Colonic mucosa (tissue), 4 donors: ENCODE results near the gene CACNA1S. TPM values are rescaled to one million over a fixed set of nuclear protein-coding genes. Genes with fewer than 3 reads are reported as not detected.
A peak's percentile ranks its signal among the peaks of the same experiment; 100 is the strongest.

Experiments
- DNase-seq: peaks from one replicate; pipeline ENCODE4 v3.0.0-alpha.2; 2020
- H3K27ac ChIP-seq: fragments of 200-600 bp; one replicate; pipeline ENCODE4 v1.8.0; 2021
- H3K27me3 ChIP-seq: fragments of 200-600 bp; one replicate; pipeline ENCODE4 v1.8.0; 2021
- H3K36me3 ChIP-seq: fragments of 200-600 bp; one replicate; pipeline ENCODE4 v1.8.0; 2021
- H3K4me1 ChIP-seq: fragments of 200-600 bp; one replicate; pipeline ENCODE4 v1.8.0; 2021; ENCODE audit warnings: mild to moderate bottlenecking
- H3K4me3 ChIP-seq: fragments of 200-600 bp; one replicate; pipeline ENCODE4 v1.8.0; 2021
- H3K9ac ChIP-seq, 2 donors: one replicate each; pipeline ENCODE4 v1.7.0; 2013; ENCODE audit warnings: control low read depth in 2 of 2, low read depth in 2 of 2, low read length in 2 of 2
- H3K9me3 ChIP-seq: fragments of 200-600 bp; one replicate; pipeline ENCODE4 v1.8.0; 2021
- intact Hi-C: fragments of 100-400 bp; cut with DNase I; formaldehyde crosslinking; loops from one replicate; pipeline ENCODE4 v1.14.1; 2022
- total RNA-seq, 2 donors: library from RNA; stranded (reverse); fragmentation: NEBNext Ultra II Directional in 1 of 2; extraction: Animal tissue kit (Norgen Biotek cat#: 25700) in 1 of 2; gene quantifications; one replicate each; pipeline ENCODE4 v1.2.1, GENCODE V29; 2021
- TF ChIP-seq, protein P1 (sequence below): fragments of 200-600 bp; IDR thresholded peaks from one replicate; pipeline ENCODE4 v1.8.0; 2022; ENCODE audit warnings: antibody characterized with exemption, mild to moderate bottlenecking
- donor health status: healthy.
- donor health status: DM: no; HTN: no; CAD: no.
- donor health status: DM: no; HTN: no; CAD: no.

CACNA1S gene
- total RNA-seq, 2 donors from 2014 or later, result not detected

DNA sequence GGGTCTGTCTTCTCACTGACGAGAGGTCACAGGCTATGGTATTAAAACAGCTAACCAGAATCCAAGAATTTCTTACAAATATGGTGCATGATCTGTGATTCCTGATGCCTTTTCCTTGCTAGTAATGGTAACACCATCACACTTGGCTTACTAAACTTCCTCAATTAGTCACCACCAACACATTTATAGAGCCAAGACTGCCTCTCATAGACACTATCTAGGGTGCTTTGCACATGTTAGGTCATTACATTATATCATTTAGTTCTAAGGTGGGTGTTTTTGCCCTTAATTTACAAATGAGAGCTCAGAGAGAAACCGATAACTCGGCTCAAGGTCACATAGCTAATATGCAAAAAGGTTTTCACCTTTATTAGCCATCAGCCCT lies 97.4 kb downstream of the CACNA1S start:
- peaks cover 27% of the 10 kb centered on the region for H3K4me1 ChIP-seq
- H3K4me3 ChIP-seq, result no peak overlapping the region
- H3K27me3 ChIP-seq, result no peaks in the 10 kb centered on the region
- TF ChIP-seq, protein P1, sequence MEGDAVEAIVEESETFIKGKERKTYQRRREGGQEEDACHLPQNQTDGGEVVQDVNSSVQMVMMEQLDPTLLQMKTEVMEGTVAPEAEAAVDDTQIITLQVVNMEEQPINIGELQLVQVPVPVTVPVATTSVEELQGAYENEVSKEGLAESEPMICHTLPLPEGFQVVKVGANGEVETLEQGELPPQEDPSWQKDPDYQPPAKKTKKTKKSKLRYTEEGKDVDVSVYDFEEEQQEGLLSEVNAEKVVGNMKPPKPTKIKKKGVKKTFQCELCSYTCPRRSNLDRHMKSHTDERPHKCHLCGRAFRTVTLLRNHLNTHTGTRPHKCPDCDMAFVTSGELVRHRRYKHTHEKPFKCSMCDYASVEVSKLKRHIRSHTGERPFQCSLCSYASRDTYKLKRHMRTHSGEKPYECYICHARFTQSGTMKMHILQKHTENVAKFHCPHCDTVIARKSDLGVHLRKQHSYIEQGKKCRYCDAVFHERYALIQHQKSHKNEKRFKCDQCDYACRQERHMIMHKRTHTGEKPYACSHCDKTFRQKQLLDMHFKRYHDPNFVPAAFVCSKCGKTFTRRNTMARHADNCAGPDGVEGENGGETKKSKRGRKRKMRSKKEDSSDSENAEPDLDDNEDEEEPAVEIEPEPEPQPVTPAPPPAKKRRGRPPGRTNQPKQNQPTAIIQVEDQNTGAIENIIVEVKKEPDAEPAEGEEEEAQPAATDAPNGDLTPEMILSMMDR, result no peak
- no peak overlapping the region for H3K27ac ChIP-seq
- no peak overlapping the region for H3K9ac ChIP-seq
- intact Hi-C loops, result no loop called here
- no peaks in the 10 kb centered on the region for H3K9me3 ChIP-seq
- no peaks in the 10 kb centered on the region for H3K36me3 ChIP-seq
- no peak for DNase-seq

DNA sequence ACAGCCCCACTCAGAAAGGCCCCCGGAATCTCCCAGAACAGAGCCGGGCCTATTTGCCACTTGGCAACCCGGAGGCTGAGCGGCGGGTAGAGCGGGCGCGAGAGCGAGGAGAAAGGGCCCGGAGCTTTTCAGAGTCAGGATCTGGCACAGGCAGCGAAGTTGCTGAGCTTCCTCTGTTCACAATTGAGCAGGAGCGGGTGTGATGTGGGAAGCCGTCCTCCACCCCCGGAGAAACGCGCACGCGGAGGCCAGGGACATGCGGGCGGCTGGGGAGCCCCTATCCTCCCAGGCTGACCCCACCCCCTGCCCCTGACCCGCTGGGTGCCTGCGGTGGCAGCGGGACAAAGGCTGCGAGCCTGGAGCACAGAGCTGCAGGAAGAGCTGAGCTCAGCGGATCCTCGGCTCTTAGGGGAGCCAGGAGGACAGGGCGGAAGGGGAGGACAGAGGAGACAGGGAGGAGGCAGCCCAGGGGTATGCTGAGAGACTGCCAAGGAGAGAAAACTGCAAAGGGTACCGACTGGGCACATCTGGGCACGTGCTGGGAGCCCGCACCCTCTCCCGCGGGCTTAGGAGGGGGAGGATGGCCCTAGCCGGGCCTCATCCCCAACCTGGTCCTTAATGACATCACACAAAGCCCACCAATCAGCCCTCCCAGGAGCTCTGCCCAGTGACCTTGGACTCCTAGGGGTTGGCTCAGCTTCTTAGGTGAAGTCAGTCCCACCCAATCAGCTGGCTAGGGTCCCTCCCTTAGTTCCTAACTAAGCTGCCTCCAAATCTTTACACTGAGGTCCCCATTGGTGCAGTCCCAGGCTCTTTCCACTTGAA lies 98.0 kb downstream of the CACNA1S start:
- H3K27me3 ChIP-seq, result no peaks in the 10 kb centered on the region
- no peak overlapping the region for H3K27ac ChIP-seq
- intact Hi-C loops, result no loop called here
- no peak overlapping the region for H3K9ac ChIP-seq
- no peak for DNase-seq
- TF ChIP-seq, protein P1, result no peak
- H3K36me3 ChIP-seq, result no peaks in the 10 kb centered on the region
- peaks cover 25% of the 10 kb centered on the region for H3K4me1 ChIP-seq
- H3K9me3 ChIP-seq, result no peaks in the 10 kb centered on the region
- no peak overlapping the region for H3K4me3 ChIP-seq

DNA sequence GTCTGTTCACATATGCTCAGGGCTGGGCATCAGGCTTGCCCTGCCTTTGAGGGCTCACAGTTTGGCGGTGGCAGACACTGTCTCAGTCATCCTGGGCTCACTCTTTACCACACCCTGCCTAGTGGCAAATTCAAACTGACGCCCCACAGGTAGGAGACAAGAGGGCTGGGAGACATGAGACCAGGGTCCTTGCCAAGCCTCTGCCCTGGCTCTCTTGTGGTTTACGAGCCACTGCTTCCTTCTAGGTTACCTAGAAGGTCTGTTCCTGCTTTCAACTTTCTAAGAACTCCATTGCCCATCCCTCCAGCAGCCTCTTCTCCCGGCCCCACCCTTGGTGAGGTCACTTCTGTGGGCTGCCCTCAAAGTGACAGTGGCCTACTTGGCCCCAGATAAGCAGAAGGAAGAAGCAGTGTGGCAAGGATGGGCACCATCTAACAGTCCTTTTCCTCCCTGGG lies 99.2 kb downstream of the CACNA1S start:
- Histone ChIP-seq H3K9ac (no peak overlapping the region), H3K4me3 (no peak overlapping the region), H3K27me3 (no peaks in the 10 kb centered on the region), H3K36me3 (no peaks in the 10 kb centered on the region), H3K9me3 (no peaks in the 10 kb centered on the region), H3K4me1 (peaks cover 23% of the 10 kb centered on the region), H3K27ac (no peak overlapping the region)
- intact Hi-C loops, result no loop called here
- TF ChIP-seq, protein P1, result no peak
- DNase-seq, result peak; percentile 55

DNA sequence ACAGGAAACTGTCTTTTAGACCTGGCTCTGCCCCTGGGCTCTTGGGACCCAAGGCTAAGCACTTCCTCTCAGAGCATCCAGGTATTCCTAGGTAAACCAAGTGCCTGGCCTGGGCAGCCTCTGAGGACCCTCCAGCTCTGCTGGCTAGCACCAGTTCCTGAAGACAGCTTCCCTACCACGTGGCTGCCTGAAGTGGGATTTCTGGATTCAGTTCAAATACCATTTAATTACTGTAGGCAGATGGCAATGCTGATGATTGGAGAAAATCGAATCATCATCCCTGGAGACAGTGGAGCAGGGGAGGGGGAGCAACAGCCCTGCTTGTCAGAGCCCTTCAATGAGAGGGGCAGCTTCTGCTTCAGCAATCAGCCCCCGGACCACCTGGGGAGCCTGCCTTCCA lies 100.6 kb downstream of the CACNA1S start:
- intact Hi-C loops, result no loop called here
- no peaks in the 10 kb centered on the region for H3K36me3 ChIP-seq
- no peak overlapping the region for H3K4me3 ChIP-seq
- H3K9me3 ChIP-seq, result no peaks in the 10 kb centered on the region
- H3K27me3 ChIP-seq, result no peaks in the 10 kb centered on the region
- DNase-seq, result no peak
- no peak overlapping the region for H3K9ac ChIP-seq
- H3K4me1 ChIP-seq, result peaks cover 20% of the 10 kb centered on the region
- TF ChIP-seq, protein P1, result no peak
- H3K27ac ChIP-seq, result no peak overlapping the region

DNA sequence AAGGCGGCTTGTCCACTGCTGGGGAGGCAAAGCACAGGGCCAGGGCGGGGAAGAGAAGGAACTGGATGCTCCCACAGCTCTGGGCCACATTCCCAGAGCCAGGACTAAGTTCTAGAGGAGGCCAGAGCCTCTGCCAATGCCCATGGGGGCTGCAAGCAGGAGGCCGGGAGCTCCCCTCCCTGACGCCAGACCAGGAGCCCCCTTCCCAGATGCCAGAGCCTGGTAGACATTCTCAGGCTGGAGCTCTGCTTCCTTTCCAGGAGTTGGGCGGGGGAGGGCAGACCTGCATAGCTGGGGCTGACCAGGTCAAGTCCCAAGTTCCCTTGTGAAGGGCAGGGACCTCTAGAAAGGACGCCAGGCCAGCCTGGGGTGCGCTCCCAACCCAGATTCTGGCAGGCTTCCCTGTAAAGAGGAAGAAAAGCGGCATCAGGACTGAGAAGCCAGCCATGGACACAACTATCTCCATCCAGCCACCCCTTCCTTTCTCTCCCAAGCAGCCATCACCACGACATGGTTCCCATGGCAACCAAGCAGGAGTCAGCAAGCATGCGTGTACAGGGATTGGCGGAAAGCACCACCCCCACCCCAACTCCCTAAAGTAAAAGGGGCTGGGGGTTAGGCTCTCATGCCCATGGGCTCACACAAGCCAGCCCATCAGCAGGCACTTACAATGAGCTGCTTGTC lies 102.1 kb downstream of the CACNA1S start:
- Histone ChIP-seq H3K4me3 (no peak overlapping the region), H3K36me3 (no peaks in the 10 kb centered on the region), H3K27me3 (no peaks in the 10 kb centered on the region), H3K9ac (no peak overlapping the region), H3K9me3 (no peaks in the 10 kb centered on the region), H3K4me1 (peaks cover 6% of the 10 kb centered on the region), H3K27ac (no peak overlapping the region)
- intact Hi-C loops, result no loop called here
- DNase-seq, result no peak
- TF ChIP-seq, protein P1, result no peak
